Ovary (tissue), 9 donors: Measurements from ENCODE around the gene RNF183. TPM values are rescaled to one million over a fixed set of nuclear protein-coding genes. Genes with fewer than 3 reads are reported as not detected.

Experiments
- DNase-seq, 5 donors: peaks; one replicate each; pipeline ENCODE4 v3.0.0-alpha.2; 2019 to 2020
- H3K27ac ChIP-seq, 2 donors: fragments of 200-600 bp; one replicate each; pipeline versions ENCODE4 v1.5.1 to v1.8.0; 2019 to 2022
- H3K27me3 ChIP-seq: fragments of 200-600 bp; one replicate; pipeline ENCODE4 v1.8.0; 2022
- H3K36me3 ChIP-seq: fragments of 200-600 bp; sonication (generic); one replicate; pipeline ENCODE4 v1.5.1; 2019
- H3K4me1 ChIP-seq: one replicate; pipeline ENCODE4 v1.8.1; 2013; ENCODE audit warnings: mild to moderate bottlenecking, moderate library complexity; ENCODE audit not compliant: insufficient read depth
- H3K4me3 ChIP-seq: fragments of 200-600 bp; sonication (generic); one replicate; pipeline ENCODE4 v1.5.1; 2017
- H3K9me3 ChIP-seq, 2 donors: fragments of 200-600 bp in 1 of 2; sonication (generic) in 1 of 2; one replicate each; pipeline versions ENCODE4 v1.5.1 to v1.8.1; 2013 to 2019; ENCODE audit warnings: mild to moderate bottlenecking in 1 of 2, moderate library complexity in 1 of 2
- EP300 ChIP-seq: sonication (generic); formaldehyde crosslinking; IDR thresholded peaks from one replicate; pipeline ENCODE4 v1.6.1; 2017; ENCODE audit warnings: antibody characterized with exemption
- POLR2A ChIP-seq: fragments of 450-650 bp; IDR thresholded peaks from one replicate; pipeline ENCODE4 v1.6.1; 2017; ENCODE audit warnings: antibody characterized with exemption, mild to moderate bottlenecking, moderate library complexity
- WGBS, 3 donors: extraction: QIAGEN DNeasy Blood & Tissue Kit in 1 of 3; methylation state at CpG; one replicate each; pipeline versions ENCODE4 v1.1.5 to v1.1.7; 2013 to 2017; 5-methylcytosine and 5-hydroxymethylcytosine counted together
- intact Hi-C, 4 donors: fragments of 100-400 bp; cut with DNase I; formaldehyde crosslinking; loops; one replicate each; pipeline versions ENCODE4 v1.11.0 to v1.15.1; 2022 to 2023
- polyA plus RNA-seq, 2 donors: library from polyadenylated mRNA; stranded (reverse); fragments of 200-250 nt in 1 of 2; fragments of 350-450 nt in 1 of 2; fragmentation: Illumina TruSeq in 1 of 2; extraction: RNeasy Lipid Tissue Mini Kit (QIAGEN cat#74804) in 1 of 2; gene quantifications; one replicate each; pipeline ENCODE4 v1.2.3, GENCODE V29; 2013 to 2014
- total RNA-seq, 7 donors: library from RNA; depleted of rRNA in 2 of 7; stranded (reverse); fragments of >200 nt in 2 of 7; fragmentation: NEBNext Ultra II Directional in 3 of 7; extraction: Animal tissue kit (Norgen Biotek cat#: 25700) in 3 of 7; gene quantifications; one replicate each; pipeline versions ENCODE4 v1.1.0 to v1.2.4, GENCODE V29; 2016 to 2023
- TF ChIP-seq, protein P1 (sequence below), 3 donors: fragments of 450-650 bp in 2 of 3; fragments of 200-600 bp in 1 of 3; IDR thresholded peaks; one replicate each; pipeline versions ENCODE4 v1.5.1 to v1.8.0; 2016 to 2022; ENCODE audit warnings: antibody characterized with exemption in 3 of 3, mild to moderate bottlenecking in 1 of 3
- donor health status: DM: no; HTN: no; CAD: no; lungs with moderate emphysema.
- donor health status: DM: no; HTN: no; CAD: no.
- donor health status: Bipolar disorder and iron deficiency.
- donor health status: DM: yes; HTN: yes; CAD: no.
- donor health status: DM: no; HTN: no; CAD: no.
- donor health status: DM: yes; HTN: yes; CAD: no.

Gene RNF183
- total and polyA plus RNA-seq, 9 donors, result 0.06 to 1.3 (median 0.48) TPM; not detected in 5

DNA sequence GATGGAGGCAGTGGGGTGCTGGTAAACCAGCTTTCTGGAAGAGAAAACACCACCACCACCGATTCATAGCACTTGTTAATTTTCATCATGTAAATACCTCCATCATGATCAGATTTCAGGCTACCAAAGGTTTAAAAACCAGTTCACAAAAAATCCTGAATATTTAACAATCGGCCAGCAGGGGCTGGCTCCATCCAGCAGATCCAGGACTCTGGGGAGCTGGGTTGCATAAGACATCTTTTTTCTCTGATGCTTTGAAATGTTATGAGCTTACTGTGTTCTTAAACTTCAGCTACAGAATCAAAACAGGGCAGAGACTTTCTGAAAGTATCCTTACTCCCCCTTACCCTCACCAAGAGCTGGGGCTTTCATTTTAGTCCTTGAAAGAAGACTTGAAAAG, 14.6 kb upstream of the RNF183 start:
- H3K9me3 ChIP-seq, result no peaks in the 10 kb centered on the region
- no peak overlapping the region for H3K4me3 ChIP-seq
- 33 to 46% (median 42%) methylated on average over 2 of the region's 2 CpGs for WGBS, 3 donors
- H3K36me3 ChIP-seq, result no peaks in the 10 kb centered on the region
- H3K27me3 ChIP-seq, result no peaks in the 10 kb centered on the region
- no peak for DNase-seq
- intact Hi-C loops, result no loop called here
- no peaks in the 10 kb centered on the region for H3K4me1 ChIP-seq
- TF ChIP-seq, protein P1, sequence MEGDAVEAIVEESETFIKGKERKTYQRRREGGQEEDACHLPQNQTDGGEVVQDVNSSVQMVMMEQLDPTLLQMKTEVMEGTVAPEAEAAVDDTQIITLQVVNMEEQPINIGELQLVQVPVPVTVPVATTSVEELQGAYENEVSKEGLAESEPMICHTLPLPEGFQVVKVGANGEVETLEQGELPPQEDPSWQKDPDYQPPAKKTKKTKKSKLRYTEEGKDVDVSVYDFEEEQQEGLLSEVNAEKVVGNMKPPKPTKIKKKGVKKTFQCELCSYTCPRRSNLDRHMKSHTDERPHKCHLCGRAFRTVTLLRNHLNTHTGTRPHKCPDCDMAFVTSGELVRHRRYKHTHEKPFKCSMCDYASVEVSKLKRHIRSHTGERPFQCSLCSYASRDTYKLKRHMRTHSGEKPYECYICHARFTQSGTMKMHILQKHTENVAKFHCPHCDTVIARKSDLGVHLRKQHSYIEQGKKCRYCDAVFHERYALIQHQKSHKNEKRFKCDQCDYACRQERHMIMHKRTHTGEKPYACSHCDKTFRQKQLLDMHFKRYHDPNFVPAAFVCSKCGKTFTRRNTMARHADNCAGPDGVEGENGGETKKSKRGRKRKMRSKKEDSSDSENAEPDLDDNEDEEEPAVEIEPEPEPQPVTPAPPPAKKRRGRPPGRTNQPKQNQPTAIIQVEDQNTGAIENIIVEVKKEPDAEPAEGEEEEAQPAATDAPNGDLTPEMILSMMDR (IDR thresholded peaks at IDR 0.05), result no peak
- TF ChIP-seq EP300, result no peak
- TF ChIP-seq POLR2A, result no peak
- H3K27ac ChIP-seq, result no peak overlapping the region

DNA sequence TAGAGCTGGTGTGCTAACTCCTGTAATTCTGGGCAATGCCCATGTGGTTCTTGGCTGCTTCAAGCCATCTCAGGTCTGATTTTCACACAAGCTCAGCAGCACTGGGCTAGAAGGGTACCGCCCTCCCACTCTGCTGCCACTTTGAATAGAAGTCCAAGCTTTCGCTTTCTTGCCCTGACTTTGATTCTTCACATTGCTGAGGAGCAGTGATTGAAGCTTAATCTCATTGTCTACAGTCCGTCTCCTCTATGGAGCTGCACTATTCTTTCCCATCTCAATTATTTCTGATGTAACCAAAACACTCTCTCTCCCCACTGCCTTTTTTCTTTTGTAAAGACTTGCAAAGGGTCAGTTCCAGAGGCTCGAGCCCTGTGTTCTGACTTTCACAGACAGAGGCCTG, 12.9 kb upstream of the RNF183 start:
- intact Hi-C loops, result no loop called here
- Histone ChIP-seq H3K27me3 (no peaks in the 10 kb centered on the region), H3K27ac (no peak overlapping the region), H3K4me1 (no peaks in the 10 kb centered on the region), H3K9me3 (no peaks in the 10 kb centered on the region), H3K4me3 (no peak overlapping the region), H3K36me3 (no peaks in the 10 kb centered on the region)
- TF ChIP-seq, protein P1 (IDR thresholded peaks at IDR 0.05), result no peak
- TF ChIP-seq POLR2A (no peak), EP300 (no peak)
- WGBS, 3 donors, result 91 to 95% (median 93%) methylated on average over 4 of the region's 4 CpGs
- DNase-seq, result no peak

DNA sequence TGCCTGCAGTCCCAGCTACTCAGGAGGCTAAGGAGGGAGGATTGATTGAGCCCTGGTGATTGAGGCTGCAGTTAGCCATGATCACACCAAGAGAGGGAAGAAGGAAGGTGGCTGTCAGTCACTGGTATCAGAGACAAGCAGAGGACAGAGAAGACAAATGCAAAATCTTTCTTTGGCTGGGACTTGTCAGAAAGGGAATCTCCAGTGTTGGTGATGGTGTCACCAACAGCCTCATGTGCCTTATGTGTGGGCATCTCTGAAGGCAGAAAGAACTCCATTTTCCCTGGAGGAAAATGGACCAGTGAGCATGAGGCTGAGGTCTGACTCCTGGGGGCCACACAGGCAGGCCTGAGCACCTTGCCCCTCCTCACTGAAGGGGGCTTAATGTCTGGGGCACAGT, 12.1 kb upstream of the RNF183 start:
- no peaks in the 10 kb centered on the region for H3K36me3 ChIP-seq
- H3K4me3 ChIP-seq, result no peak overlapping the region
- H3K27ac ChIP-seq, result no peak overlapping the region
- DNase-seq, result no peak
- no peaks in the 10 kb centered on the region for H3K9me3 ChIP-seq
- H3K27me3 ChIP-seq, result no peaks in the 10 kb centered on the region
- intact Hi-C loops, result no loop called here
- no peak for TF ChIP-seq EP300
- TF ChIP-seq, protein P1 (IDR thresholded peaks at IDR 0.05), result no peak
- TF ChIP-seq POLR2A, result no peak
- H3K4me1 ChIP-seq, result no peaks in the 10 kb centered on the region

DNA sequence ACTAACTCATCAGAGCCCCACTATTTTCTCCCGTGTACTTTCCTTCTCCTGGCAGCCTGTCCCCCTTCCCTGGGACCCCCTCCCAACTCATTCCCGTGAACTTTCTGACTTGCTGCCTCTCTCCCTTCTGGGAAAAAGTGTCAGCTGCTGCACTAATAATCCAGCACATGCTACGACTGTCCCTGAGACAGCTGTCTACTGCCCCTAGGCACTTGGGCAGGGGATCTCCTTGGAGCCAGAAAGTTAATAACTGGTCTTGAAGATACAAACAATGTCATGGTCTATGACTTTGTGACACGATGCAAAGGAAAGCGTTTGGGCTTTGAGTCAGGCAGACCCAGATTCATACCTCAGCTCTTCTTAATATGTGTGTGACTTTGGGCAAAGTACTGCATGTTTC, 10.1 kb upstream of the RNF183 start:
- Histone ChIP-seq H3K9me3 (no peaks in the 10 kb centered on the region), H3K27me3 (no peaks in the 10 kb centered on the region), H3K27ac (no peak overlapping the region), H3K4me1 (no peaks in the 10 kb centered on the region), H3K36me3 (no peaks in the 10 kb centered on the region), H3K4me3 (no peak overlapping the region)
- 64 to 77% (median 66%) methylated on average over 5 of the region's 5 CpGs for WGBS, 3 donors
- DNase-seq, result no peak
- TF ChIP-seq, protein P1 (IDR thresholded peaks at IDR 0.05), result no peak
- TF ChIP-seq EP300, result no peak
- TF ChIP-seq POLR2A, result no peak
- intact Hi-C loops, result no loop called here

DNA sequence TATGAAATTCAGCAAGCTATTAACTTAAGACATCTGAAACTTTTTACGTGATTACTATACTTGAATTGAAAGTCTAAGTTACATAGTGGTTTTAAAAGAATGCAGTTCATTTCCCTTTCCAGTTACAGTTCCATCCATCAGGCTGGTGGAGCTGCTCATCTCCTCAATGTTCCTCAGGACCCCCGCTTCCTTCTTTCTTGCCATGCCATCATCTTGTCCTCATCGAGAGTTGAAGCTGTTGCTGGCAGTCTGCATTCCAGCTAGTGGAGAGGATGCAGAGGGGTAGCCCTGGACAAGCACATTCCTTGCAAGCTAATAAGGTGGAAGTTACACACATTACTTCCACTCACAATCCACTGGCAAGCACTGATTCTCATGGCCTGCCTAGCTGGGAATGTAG, 8.8 kb upstream of the RNF183 start:
- no peak overlapping the region for H3K4me3 ChIP-seq
- H3K27ac ChIP-seq, result no peak overlapping the region
- no peaks in the 10 kb centered on the region for H3K27me3 ChIP-seq
- H3K36me3 ChIP-seq, result no peaks in the 10 kb centered on the region
- TF ChIP-seq EP300 (no peak), POLR2A (no peak)
- TF ChIP-seq, protein P1 (IDR thresholded peaks at IDR 0.05), result no peak
- intact Hi-C loops, result no loop called here
- no peak for DNase-seq
- no peaks in the 10 kb centered on the region for H3K4me1 ChIP-seq
- H3K9me3 ChIP-seq, result no peaks in the 10 kb centered on the region
- 79 to 85% (median 80%) methylated on average over 3 of the region's 3 CpGs for WGBS, 3 donors
